H1 (cell line): Measurements from ENCODE around the gene ORC6. TPM values are rescaled to one million over a fixed set of nuclear protein-coding genes. Genes with fewer than 3 reads are reported as not detected.

Source experiments
- CTCF ChIA-PET: fragments of 300-600 bp; sonication (Branson Sonifier 250); formaldehyde crosslinking; loops from one replicate; lab custom pipeline; 2021; ENCODE audit not compliant: partially characterized antibody; lab: Charles Lee
- POLR2A ChIA-PET: fragments of 300-600 bp; sonication (Branson Sonifier 250); formaldehyde crosslinking; loops from one replicate; lab custom pipeline; 2021; ENCODE audit warnings: inconsistent platforms; ENCODE audit not compliant: partially characterized antibody; lab: Charles Lee
- DNase-seq, 2 experiments: peaks; one replicate each; pipeline versions ENCODE4 v3.0.0 to v3.0.0-alpha.2; 2010 to 2022; ENCODE audit warnings: low spot score in 2 of 2, low read depth in 1 of 2, mixed read lengths in 1 of 2
- FAIRE-seq: peaks from 2 replicates; lab custom pipeline; 2011; peaks lifted over from hg19 to GRCh38; lab: Jason Lieb, UNC
- H2AFZ ChIP-seq: 2 replicates; pipeline ENCODE4 v1.8.1; 2012; ENCODE audit warnings: low read length, inconsistent platforms
- H2AK5ac ChIP-seq: 2 replicates; pipeline ENCODE4 v1.6.1; 2013; ENCODE audit warnings: low read depth, low read length
- H2BK120ac ChIP-seq: replicated peaks from 2 replicates; pipeline ENCODE3; 2013; ENCODE audit warnings: low read depth, low read length, inconsistent platforms
- H2BK12ac ChIP-seq: 2 replicates; pipeline ENCODE4 v1.6.1; 2013; ENCODE audit warnings: low read depth, low read length
- H2BK15ac ChIP-seq: 2 replicates; pipeline ENCODE4 v1.6.1; 2013; ENCODE audit warnings: low read length
- H2BK20ac ChIP-seq: 2 replicates; pipeline ENCODE4 v1.6.1; 2013; ENCODE audit warnings: low read length
- H2BK5ac ChIP-seq: 2 replicates; pipeline ENCODE4 v1.6.1; 2013; ENCODE audit warnings: low read depth, low read length
- H3K14ac ChIP-seq: 2 replicates; pipeline ENCODE4 v1.6.1; 2013; ENCODE audit warnings: inconsistent platforms; ENCODE audit not compliant: insufficient read length
- H3K18ac ChIP-seq: 2 replicates; pipeline ENCODE4 v1.6.1; 2013; ENCODE audit warnings: low read length; ENCODE audit errors: extremely low read depth
- H3K23ac ChIP-seq: 2 replicates; pipeline ENCODE4 v1.6.1; 2013; ENCODE audit warnings: inconsistent platforms; ENCODE audit not compliant: insufficient read length
- H3K23me2 ChIP-seq: 2 replicates; pipeline ENCODE4 v1.6.1; 2013; ENCODE audit warnings: low read depth, low read length
- H3K27ac ChIP-seq: 2 replicates; pipeline ENCODE4 v1.6.1; 2011; ENCODE audit warnings: low read depth, low read length, inconsistent platforms
- H3K27me3 ChIP-seq, 4 experiments: replicated peaks in 1 of 4; 1 replicate in 1 of 4; 2 replicates in 3 of 4; pipeline versions ENCODE4 v1.6.1 to v1.8.1; 2011 to 2013; ENCODE audit warnings: low read length in 3 of 4, mild to moderate bottlenecking in 3 of 4, inconsistent platforms in 2 of 4, mixed read lengths in 2 of 4, moderate library complexity in 1 of 4; ENCODE audit not compliant: control insufficient read depth in 3 of 4, insufficient read depth in 3 of 4; ENCODE audit errors: extremely low read depth in 1 of 4
- H3K36me3 ChIP-seq, 4 experiments: 2 replicates each; pipeline versions ENCODE4 v1.6.1 to v1.8.1; 2011 to 2013; ENCODE audit warnings: mild to moderate bottlenecking in 4 of 4, low read length in 3 of 4, moderate library complexity in 2 of 4, control low read depth in 1 of 4, inconsistent platforms in 1 of 4; ENCODE audit not compliant: insufficient read depth in 4 of 4, control insufficient read depth in 2 of 4
- H3K4ac ChIP-seq: replicated peaks from 2 replicates; pipeline ENCODE3; 2013; ENCODE audit warnings: low read length, low read depth, mixed read lengths, inconsistent platforms; ENCODE audit not compliant: insufficient read length
- H3K4me1 ChIP-seq, 4 experiments: replicated peaks in 1 of 4; 1 replicate in 1 of 4; 2 replicates in 3 of 4; pipeline versions ENCODE4 v1.6.1 to v1.8.1; 2011 to 2013; ENCODE audit warnings: low read length in 3 of 4, inconsistent platforms in 2 of 4, mixed read lengths in 1 of 4; ENCODE audit not compliant: insufficient read depth in 4 of 4, control insufficient read depth in 3 of 4
- H3K4me2 ChIP-seq, 2 experiments: 2 replicates each; pipeline versions ENCODE4 v1.6.1 to v1.8.1; 2011 to 2013; ENCODE audit warnings: low read depth in 2 of 2, low read length in 2 of 2, control low read depth in 1 of 2, inconsistent platforms in 1 of 2, mild to moderate bottlenecking in 1 of 2; ENCODE audit not compliant: insufficient read depth in 1 of 2
- H3K4me3 ChIP-seq, 4 experiments: fragments of 200-600, 300-600 bp in 1 of 4; sonication (generic), shearing (Covaris generic), sonication (Bioruptor Twin) in 1 of 4; 2 replicates each; pipeline versions ENCODE4 v1.5.1 to v1.8.1; 2011 to 2016; ENCODE audit warnings: low read length in 4 of 4, low read depth in 3 of 4, control low read depth in 2 of 4, inconsistent platforms in 2 of 4, mild to moderate bottlenecking in 2 of 4, mixed read lengths in 1 of 4, moderate library complexity in 1 of 4; ENCODE audit not compliant: insufficient read depth in 2 of 4; ENCODE audit errors: extremely low read depth in 1 of 4
- H3K56ac ChIP-seq: replicated peaks from 2 replicates; pipeline ENCODE3; 2013; ENCODE audit warnings: low read depth, mild to moderate bottlenecking, mixed read lengths, low read length, inconsistent platforms; ENCODE audit not compliant: insufficient read length
- H3K79me1 ChIP-seq: 2 replicates; pipeline ENCODE4 v1.6.1; 2013; ENCODE audit warnings: low read depth, low read length, control low read depth
- H3K79me2 ChIP-seq, 2 experiments: 2 replicates each; pipeline versions ENCODE4 v1.6.1 to v1.8.1; 2012 to 2013; ENCODE audit warnings: low read length in 2 of 2, mild to moderate bottlenecking in 2 of 2, inconsistent platforms in 1 of 2; ENCODE audit not compliant: insufficient read depth in 2 of 2, control insufficient read depth in 1 of 2
- H3K9ac ChIP-seq, 4 experiments: replicated peaks in 1 of 4; 1 replicate in 1 of 4; 2 replicates in 3 of 4; pipeline versions ENCODE4 v1.6.1 to v1.8.1; 2011 to 2013; ENCODE audit warnings: low read depth in 3 of 4, low read length in 3 of 4, control low read depth in 2 of 4, mild to moderate bottlenecking in 2 of 4, moderate library complexity in 2 of 4, inconsistent platforms in 1 of 4; ENCODE audit errors: extremely low read depth in 1 of 4
- H3K9me3 ChIP-seq, 2 experiments: 2 replicates each; pipeline versions ENCODE4 v1.6.1 to v1.8.1; 2012 to 2013; ENCODE audit warnings: mild to moderate bottlenecking in 2 of 2, moderate library complexity in 2 of 2, control low read depth in 1 of 2, inconsistent platforms in 1 of 2, low read depth in 1 of 2, low read length in 1 of 2, mixed read lengths in 1 of 2; ENCODE audit not compliant: insufficient read depth in 2 of 2
- H4K20me1 ChIP-seq, 2 experiments: replicated peaks in 1 of 2; 2 replicates each; pipeline versions ENCODE3 to v1.8.1; 2011 to 2013; ENCODE audit warnings: inconsistent platforms in 2 of 2, low read length in 2 of 2, mild to moderate bottlenecking in 1 of 2; ENCODE audit not compliant: insufficient read depth in 2 of 2, control insufficient read depth in 1 of 2
- H4K5ac ChIP-seq: 2 replicates; pipeline ENCODE4 v1.6.1; 2013; ENCODE audit warnings: low read length, low read depth, mixed read lengths, inconsistent platforms; ENCODE audit not compliant: insufficient read length
- H4K8ac ChIP-seq: 2 replicates; pipeline ENCODE4 v1.8.0; 2013; ENCODE audit warnings: mild to moderate bottlenecking, moderate library complexity, low read length, inconsistent platforms; ENCODE audit not compliant: insufficient read depth; ENCODE audit errors: extremely low read depth
- H4K91ac ChIP-seq: replicated peaks from 2 replicates; pipeline ENCODE3; 2013; ENCODE audit warnings: low read length, mixed read lengths, inconsistent platforms; ENCODE audit not compliant: insufficient read length
- FOSL1 ChIP-seq: IDR thresholded peaks from 2 replicates; pipeline ENCODE4 v1.6.1; 2011; ENCODE audit warnings: mild to moderate bottlenecking, low read depth, low read length, moderate library complexity; ENCODE audit not compliant: insufficient read depth
- WGBS, 2 experiments: shearing (Covaris generic) in 1 of 2; methylation state at CpG; one replicate each; pipeline versions ENCODE4 v1.1.6 to v1.1.7; 2013 to 2015; ENCODE audit warnings: low lambda C conversion rate in 2 of 2, mixed read lengths in 2 of 2, inconsistent platforms in 1 of 2, low coverage in 1 of 2, missing lambda C conversion rate in 1 of 2; ENCODE audit not compliant: insufficient replicate concordance in 2 of 2, insufficient coverage in 1 of 2, insufficient read length in 1 of 2; ENCODE audit errors: extremely low coverage in 1 of 2, missing lambda C conversion rate in 1 of 2; 5-methylcytosine and 5-hydroxymethylcytosine counted together
- polyA plus RNA-seq, 7 experiments: library from polyadenylated mRNA; depleted of rRNA in 3 of 7; stranded (reverse) in 5 of 7; unstranded in 2 of 7; fragments of >200 nt in 5 of 7; fragments of 200-250 nt in 2 of 7; gene quantifications; 1 replicate in 5 of 7; 2 replicates in 1 of 7; 4 replicates in 1 of 7; pipeline versions ENCODE4 v1.2.1 to v1.2.3, GENCODE V29; 2011 to 2013; ENCODE audit warnings: missing spikeins in 2 of 7, mixed read lengths in 2 of 7
- total RNA-seq: library from RNA; stranded (reverse); fragmentation: NEBNext Ultra II Directional; extraction: Animal tissue kit (Norgen Biotek cat#: 25700); gene quantifications from 2 replicates; pipeline ENCODE4 v1.2.1, GENCODE V29; 2021
- TF ChIP-seq, protein P1 (sequence below): IDR thresholded peaks from 2 replicates; pipeline ENCODE4 v1.6.1; 2012; ENCODE audit warnings: low read length, inconsistent platforms
- TF ChIP-seq, protein P2 (sequence below), 3 experiments: IDR thresholded peaks; 1 replicate in 2 of 3; 2 replicates in 1 of 3; pipeline versions ENCODE4 v1.5.1 to v1.6.1; 2011; ENCODE audit warnings: low read length in 3 of 3, mild to moderate bottlenecking in 3 of 3, inconsistent platforms in 2 of 3, low read depth in 1 of 3, moderate library complexity in 1 of 3; ENCODE audit not compliant: insufficient read depth in 1 of 3; ENCODE audit errors: control extremely low read depth in 1 of 3

Gene ORC6
- total and polyA plus RNA-seq, 2 of the 8 experiments (the other 6 are each of a cell fraction or from before 2014, with no cell fraction given), result 41.8 to 67.4 TPM

DNA sequence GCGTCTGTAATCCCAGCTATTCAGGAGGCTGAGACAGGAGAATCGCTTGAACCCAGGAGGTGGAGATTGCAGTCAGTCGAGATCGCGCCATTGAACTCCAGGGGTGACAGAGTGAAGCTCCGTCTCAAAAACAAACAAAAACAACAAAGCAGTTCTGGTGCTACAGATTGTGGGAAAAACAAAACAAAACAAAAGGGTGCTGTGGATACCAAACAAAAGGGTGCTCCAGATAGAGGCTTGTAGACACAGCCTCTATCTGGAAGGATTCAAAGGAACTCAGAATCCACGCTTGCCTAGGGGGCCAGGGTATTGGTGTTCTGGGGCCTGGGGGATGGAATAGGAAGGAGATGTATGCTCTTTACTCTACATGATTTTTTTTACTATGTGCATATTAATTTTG is 56.2 kb downstream of the ORC6 start:
- whole genome bisulfite sequencing, 2 experiments, result 91% methylated on average over 7 of the region's 7 CpGs; no CpG with 5 or more reads in 1 of the 2 experiments
- Histone ChIP-seq H3K9me3 (no peaks in the 10 kb centered on the region), H3K4me3 (no peak overlapping the region), H2BK120ac (no peak overlapping the region), H3K4ac (no peak overlapping the region), H3K36me3 (no peaks in the 10 kb centered on the region), H2BK15ac (no peak overlapping the region), H3K18ac (no peak overlapping the region), H3K79me1 (no peaks in the 10 kb centered on the region), H2AFZ (no peak overlapping the region), H3K14ac (no peak overlapping the region), H3K56ac (no peak overlapping the region), H3K79me2 (no peaks in the 10 kb centered on the region), H4K20me1 (no peaks in the 10 kb centered on the region), H3K4me1 (peaks cover 3 to 23% (median 7%) of the 10 kb centered on the region in 4 experiments), H4K91ac (no peak overlapping the region), H3K27me3 (no peaks in the 10 kb centered on the region), H3K23me2 (no peaks in the 10 kb centered on the region), H4K8ac (no peak overlapping the region), H3K9ac (no peak overlapping the region), H2AK5ac (no peak overlapping the region), H2BK5ac (no peak overlapping the region), H3K27ac (no peak overlapping the region), H4K5ac (no peak overlapping the region), H3K4me2 (no peak overlapping the region), H3K23ac (no peak overlapping the region), H2BK12ac (no peak overlapping the region), H2BK20ac (no peak overlapping the region)
- POLR2A ChIA-PET, result interaction anchor here (1.7 kb wide), 1 partner anchor 13 kb away, joined by 3 read pairs; no protein-coding TSS in a partner anchor
- DNase-seq (no peak), FAIRE-seq (no peak)
- CTCF ChIA-PET, result interaction anchor here (1.2 to 1.6 kb wide), 3 partner anchors 8 to 12 kb away, joined by 3 to 5 read pairs (median 3); no protein-coding TSS in a partner anchor
- TF ChIP-seq, protein P1, sequence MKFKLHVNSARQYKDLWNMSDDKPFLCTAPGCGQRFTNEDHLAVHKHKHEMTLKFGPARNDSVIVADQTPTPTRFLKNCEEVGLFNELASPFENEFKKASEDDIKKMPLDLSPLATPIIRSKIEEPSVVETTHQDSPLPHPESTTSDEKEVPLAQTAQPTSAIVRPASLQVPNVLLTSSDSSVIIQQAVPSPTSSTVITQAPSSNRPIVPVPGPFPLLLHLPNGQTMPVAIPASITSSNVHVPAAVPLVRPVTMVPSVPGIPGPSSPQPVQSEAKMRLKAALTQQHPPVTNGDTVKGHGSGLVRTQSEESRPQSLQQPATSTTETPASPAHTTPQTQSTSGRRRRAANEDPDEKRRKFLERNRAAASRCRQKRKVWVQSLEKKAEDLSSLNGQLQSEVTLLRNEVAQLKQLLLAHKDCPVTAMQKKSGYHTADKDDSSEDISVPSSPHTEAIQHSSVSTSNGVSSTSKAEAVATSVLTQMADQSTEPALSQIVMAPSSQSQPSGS, result no peak
- TF ChIP-seq FOSL1, result no peak
- TF ChIP-seq, protein P2, sequence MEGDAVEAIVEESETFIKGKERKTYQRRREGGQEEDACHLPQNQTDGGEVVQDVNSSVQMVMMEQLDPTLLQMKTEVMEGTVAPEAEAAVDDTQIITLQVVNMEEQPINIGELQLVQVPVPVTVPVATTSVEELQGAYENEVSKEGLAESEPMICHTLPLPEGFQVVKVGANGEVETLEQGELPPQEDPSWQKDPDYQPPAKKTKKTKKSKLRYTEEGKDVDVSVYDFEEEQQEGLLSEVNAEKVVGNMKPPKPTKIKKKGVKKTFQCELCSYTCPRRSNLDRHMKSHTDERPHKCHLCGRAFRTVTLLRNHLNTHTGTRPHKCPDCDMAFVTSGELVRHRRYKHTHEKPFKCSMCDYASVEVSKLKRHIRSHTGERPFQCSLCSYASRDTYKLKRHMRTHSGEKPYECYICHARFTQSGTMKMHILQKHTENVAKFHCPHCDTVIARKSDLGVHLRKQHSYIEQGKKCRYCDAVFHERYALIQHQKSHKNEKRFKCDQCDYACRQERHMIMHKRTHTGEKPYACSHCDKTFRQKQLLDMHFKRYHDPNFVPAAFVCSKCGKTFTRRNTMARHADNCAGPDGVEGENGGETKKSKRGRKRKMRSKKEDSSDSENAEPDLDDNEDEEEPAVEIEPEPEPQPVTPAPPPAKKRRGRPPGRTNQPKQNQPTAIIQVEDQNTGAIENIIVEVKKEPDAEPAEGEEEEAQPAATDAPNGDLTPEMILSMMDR (IDR thresholded peaks at IDR 0.05; ENCODE audit: control extremely low read depth in 1 of 3, insufficient read depth in 1 of 3, low read depth in 1 of 3, low read length in 3 of 3), result no peak
